GM19025 (cell line): ENCODE data around the gene KCNIP2.
"Not testable (repeated sequence)": the region's sequence is repeated elsewhere in the genome, so short reads cannot be mapped to it uniquely, and the experiment has no call there.

Experiments used
- ATAC-seq: cut with Tn5 transposase; IDR thresholded peaks from one replicate; pipeline ENCODE4 v1.9.1; 2021; ENCODE audit warnings: mild to moderate bottlenecking, low read depth, moderate library complexity; ENCODE audit not compliant: unreplicated experiment

The KCNIP2 gene

DNA sequence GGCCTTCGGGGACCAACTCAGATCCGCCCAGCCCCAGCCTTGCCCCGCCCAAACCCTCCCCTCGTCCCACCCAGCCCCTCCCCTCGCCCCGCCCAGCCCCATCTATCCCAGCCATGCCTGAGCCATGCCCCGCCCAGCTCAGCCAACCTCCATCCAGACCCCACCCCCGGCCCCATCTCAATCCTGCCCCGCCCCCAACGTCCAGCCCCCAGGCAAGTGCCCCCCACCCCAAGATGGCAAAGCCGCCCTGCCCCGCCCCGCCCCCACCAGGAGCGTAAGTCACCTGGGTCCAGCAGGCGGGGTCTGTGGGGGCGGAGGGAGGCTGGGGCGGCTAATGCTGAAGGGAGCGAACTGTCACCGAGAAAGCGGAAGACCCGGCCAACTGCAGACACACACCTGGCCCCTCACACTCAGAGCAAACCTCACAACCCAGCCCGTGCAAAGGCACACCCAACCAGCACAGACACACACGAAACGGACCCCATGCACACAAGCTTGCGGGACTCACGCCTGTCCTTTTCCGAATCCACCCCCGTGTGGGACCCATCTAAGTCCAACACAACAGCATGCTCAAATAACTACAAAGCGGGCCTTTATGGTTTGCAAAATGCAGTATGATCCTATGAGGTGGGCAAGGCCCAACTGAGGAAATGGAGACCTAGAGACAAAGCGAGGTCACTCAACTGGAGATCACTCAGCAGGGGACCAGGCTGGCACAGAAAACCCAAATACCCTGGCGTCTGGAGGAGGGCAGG is 13.9 kb downstream of the KCNIP2 start:
- no peak for ATAC-seq

DNA sequence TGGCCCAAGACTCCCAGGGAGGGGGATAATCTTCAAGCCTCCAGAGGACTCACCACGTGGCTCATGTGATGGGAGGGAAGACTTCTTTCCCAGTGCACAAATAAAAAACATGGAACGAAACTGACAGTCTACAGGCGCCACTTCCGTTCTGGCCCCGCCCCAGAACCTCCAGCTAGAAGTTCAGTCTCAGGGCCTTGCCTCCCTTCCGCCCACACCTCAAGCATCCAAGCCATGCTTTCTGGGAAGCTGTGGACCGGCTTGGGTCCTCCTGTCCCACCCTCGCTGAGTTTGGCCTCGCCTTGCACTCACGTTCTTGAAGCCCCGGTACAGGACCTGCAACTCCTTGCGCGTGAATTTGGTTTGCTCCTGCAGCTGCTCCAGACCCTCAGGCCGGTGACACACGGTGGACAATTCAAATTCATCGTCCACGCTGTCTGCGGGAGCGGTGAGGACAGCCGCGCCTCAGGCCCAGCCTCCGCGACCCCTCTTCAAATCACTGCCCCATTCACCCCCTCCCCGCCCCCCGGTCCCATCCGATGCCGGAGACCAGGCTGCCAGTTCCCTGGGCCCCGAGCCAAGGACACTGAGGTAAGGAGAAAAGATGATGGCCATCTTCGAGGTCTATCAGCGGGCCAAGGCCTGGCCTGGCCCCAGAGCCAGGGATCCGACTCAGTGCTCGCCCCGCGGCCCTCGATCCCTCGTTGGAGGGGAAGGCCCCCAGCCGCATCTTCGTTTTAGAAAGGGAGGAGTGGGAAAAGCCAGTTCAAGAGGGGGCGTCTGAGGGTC is 14.6 kb downstream of the KCNIP2 start:
- ATAC-seq: no peak

DNA sequence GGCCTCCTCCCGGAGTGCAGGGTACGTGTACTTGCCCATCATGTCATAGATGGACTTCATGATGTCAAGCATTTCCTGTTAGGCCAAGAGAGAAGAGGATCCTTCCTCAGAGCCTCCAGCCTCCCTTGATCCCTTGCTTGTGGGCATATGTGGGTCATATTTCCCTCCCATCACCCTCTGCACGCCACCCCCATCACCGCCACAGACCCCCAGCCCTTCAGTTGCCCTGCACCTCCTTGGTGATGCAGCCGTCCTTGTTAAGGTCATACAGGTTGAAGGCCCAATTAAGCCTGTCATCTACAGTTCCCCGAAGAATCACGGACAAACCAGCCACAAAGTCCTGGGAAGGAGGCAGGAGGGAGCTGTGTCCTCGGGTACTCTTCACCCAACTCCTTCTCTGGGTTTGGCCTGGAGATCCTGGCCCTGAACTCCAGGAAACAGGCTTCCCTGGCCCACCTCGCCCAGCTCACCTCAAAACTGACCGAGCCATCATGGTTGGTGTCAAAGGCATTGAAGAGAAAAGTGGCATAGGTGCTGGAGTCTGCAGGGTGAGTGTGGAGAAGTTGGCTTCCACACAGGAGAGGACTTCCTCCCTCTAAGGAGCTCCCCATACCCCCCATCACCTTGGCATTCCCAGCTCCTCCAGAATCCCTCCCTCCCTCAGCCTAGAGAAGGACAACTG is 15.5 kb downstream of the KCNIP2 start:
- no peak for ATAC-seq

GRCh38 chr10:101826852-101827434 is 16.7 kb downstream of the KCNIP2 start:
- ATAC-seq: no peak

DNA sequence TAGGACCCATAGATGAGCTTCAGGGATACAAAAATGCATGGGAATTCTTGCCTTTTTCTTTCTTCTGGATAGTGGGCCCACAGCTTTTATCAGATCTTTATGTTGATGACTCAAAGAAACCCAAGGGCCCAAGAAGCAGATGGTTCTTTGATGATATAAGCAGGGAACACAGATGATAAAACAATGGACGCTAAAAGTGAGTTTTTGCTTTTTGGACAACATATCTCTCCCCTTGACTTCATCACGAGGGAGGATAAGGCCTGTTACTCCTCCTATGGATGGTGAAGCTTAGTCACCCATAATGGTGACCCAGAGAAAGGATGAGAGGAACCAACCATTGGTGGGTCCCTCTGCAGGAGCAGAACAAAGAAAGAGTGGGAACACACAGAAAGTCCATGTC is 18.9 kb downstream of the KCNIP2 start:
- ATAC-seq: no peak

- ATAC-seq: peak; percentile 15
These were observed 24.5 kb downstream of the KCNIP2 start for GRCh38 chr10:101818872-101819633.

- ATAC-seq: peak; percentile 84
These were observed 25.3 kb downstream of the KCNIP2 start, which contains the start of gene OGA for GRCh38 chr10:101818119-101818871. OGA (minus strand) TSS chr10:101818444; CDS start chr10:101818022, 422 bp downstream.

DNA sequence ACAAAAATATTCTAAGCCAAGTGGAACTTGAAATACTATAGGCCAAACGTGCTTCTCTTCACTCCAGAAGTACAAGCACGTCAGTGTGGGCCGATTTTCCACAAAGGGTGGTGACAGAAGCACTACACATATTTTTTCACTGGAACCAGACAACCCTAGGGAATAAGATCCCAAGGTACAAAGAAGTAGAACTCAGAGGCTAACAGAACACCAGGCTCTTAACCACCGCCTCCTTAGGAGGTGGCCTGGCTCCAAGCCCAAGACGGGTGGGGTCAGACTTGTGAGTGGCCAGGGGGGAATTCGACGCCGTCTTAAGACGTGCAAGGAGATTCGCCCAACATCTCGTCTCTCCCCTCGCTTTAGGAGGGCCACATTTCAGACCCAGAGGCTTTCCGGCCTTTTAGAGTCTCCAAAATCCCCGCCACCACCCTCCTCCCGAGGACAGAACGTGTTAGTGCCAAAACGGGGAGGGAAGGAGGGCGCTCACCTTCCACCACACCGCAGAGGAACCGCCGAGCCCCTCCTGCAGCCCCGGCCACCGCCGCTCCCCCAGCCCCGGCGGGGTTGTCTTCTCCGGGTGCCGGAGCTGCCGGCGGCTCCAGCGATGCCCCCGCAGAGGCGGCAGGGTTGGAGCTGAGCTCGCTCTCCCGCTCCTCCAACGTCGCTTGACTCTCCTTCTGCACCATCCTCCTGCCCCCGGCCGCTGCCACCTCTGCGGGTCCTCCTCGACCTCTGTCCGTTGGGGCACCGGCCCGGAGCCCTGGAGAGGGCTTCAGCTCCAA is 26.1 kb downstream of the KCNIP2 start:
- no peak for ATAC-seq

- no peak for ATAC-seq
These were observed 26.7 kb downstream of the KCNIP2 start for GRCh38 chr10:101816913-101817336.

- no peak for ATAC-seq
These were observed 27.2 kb downstream of the KCNIP2 start for GRCh38 chr10:101816376-101816775.

- no peak for ATAC-seq
These were observed 29.0 kb downstream of the KCNIP2 start for GRCh38 chr10:101814466-101815071.

DNA sequence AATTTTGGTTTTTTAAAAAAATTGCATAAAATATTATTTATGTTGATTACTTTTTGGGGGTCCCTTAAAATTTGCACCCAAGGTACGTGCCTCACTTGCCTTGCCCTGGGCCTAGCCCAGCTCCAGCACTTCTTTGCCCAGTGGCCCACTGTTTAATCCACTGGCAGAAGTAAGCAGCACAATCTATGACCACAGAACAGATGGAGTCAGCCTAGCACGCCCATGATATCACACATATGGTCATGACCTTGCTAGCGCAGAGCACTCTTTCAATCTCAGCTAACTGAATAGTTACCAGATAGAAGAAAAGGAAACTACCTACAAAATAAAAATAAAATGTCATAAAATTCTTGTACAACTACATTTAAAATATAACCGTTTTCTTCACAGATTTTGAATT is 31.0 kb downstream of the KCNIP2 start:
- ATAC-seq: no peak

GRCh38 chr10:101807158-101807557 is 36.4 kb downstream of the KCNIP2 start:
- ATAC-seq: no peak

- ATAC-seq: no peak
These were observed 40.1 kb downstream of the KCNIP2 start for GRCh38 chr10:101803511-101803910.

GRCh38 chr10:101797403-101798059 is 46.1 kb downstream of the KCNIP2 start:
- ATAC-seq: no peak

DNA sequence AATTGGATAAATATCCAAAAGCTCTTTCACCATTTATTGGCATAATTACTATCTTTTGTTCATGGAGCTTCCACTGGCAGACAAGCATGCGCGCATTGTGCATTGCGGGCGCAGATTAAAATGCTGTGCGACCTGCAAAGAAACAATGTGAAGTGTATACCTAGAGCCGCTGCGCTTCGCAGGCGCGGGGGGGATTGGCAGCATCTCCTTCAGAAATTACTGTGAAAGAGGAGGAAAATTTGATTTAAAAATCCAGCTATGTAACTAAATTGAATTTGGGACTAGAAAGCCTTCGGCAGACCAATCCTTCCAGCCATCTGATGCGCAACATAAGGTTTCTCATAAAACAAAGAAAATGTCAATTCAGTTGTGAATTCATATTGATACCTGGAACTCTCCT is 50.1 kb downstream of the KCNIP2 start:
- no peak for ATAC-seq

DNA sequence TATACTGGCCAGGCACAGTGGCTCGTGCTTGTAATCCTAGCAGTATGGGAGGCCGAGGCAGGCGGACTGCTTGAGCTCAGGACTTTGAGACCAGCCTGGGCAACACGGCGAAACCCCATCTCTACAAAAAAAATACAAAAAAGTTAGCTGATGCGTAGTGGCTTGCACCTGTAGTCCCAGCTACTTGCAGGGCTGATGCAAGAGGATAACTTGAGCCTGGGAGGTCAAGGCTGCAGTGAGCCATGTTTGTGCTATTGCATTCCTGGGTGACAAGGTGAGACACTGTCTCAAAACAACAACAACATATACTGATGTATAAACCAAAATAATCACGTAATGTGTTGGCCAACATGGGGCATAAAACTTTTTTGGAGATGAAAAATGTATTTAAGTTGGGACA is 53.9 kb downstream of the KCNIP2 start:
- no peak for ATAC-seq

DNA sequence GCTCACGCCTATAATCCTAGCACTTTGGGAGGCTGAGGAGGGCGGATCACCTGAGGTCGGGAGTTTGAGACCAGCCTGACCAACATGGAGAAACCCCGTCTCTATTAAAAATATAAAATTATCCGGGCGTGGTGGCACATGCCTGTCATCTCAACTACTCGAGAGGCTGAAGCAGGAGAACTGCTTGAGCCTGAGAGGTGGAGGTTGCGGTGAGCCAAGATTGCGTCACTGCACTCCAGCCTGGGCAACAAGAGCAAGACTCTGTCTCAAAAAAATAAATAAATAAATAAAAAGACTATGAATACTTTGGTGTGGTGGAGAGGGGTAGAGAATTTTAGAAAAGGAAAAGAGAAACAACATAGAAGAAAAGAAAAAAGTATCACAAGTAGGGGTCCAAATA is 54.4 kb downstream of the KCNIP2 start:
- ATAC-seq: not testable (repeated sequence)
